Thoracic aorta (tissue), 2 donors: ENCODE data around the gene PPP6R3. TPM values are rescaled to one million over a fixed set of nuclear protein-coding genes. Genes with fewer than 3 reads are reported as not detected.
A peak's percentile ranks its signal among the peaks of the same experiment; 100 is the strongest.

Experiments
- ATAC-seq: fragments of 150-250 bp; one replicate; pipeline ENCODE4 v1.8.0; 2017; ENCODE audit warnings: low read depth; ENCODE audit not compliant: insufficient number of reproducible peaks, low FRiP score
- DNase-seq: peaks from one replicate; pipeline ENCODE4 v3.0.0-alpha.2; 2020; ENCODE audit warnings: low spot score
- H3K27ac ChIP-seq, 2 donors: fragments of 200-600 bp; sonication (generic); 1 replicate in 1 of 2; 2 replicates in 1 of 2; pipeline ENCODE4 v1.5.1; 2016; ENCODE audit warnings: mild to moderate bottlenecking in 2 of 2, moderate library complexity in 2 of 2
- H3K27me3 ChIP-seq: fragments of 200-600 bp; sonication (generic); replicated peaks from 2 replicates; pipeline ENCODE4 v1.6.0; 2016; ENCODE audit warnings: mild to moderate bottlenecking; ENCODE audit not compliant: insufficient read depth
- H3K36me3 ChIP-seq: fragments of 200-600 bp; sonication (generic); one replicate; pipeline ENCODE4 v1.5.1; 2016
- H3K4me1 ChIP-seq, 2 donors: fragments of 200-600 bp; sonication (generic); 1 replicate in 1 of 2; 2 replicates in 1 of 2; pipeline versions ENCODE4 v1.5.1 to v1.6.0; 2016; ENCODE audit warnings: low read depth in 2 of 2, mild to moderate bottlenecking in 1 of 2; ENCODE audit not compliant: control insufficient read depth in 1 of 2
- H3K4me3 ChIP-seq: fragments of 200-600 bp; sonication (generic); 2 replicates; pipeline ENCODE4 v1.5.1; 2016; ENCODE audit warnings: mild to moderate bottlenecking
- H3K9me3 ChIP-seq: fragments of 200-600 bp; sonication (generic); 2 replicates; pipeline ENCODE4 v1.5.1; 2016
- CTCF ChIP-seq: fragments of 200-600 bp; sonication (generic); IDR thresholded peaks from one replicate; pipeline ENCODE4 v1.5.1; 2019; ENCODE audit warnings: antibody characterized with exemption
- total RNA-seq, 2 donors: library from RNA; depleted of rRNA; stranded (reverse); fragments of >200 nt; gene quantifications; one replicate each; pipeline versions ENCODE4 v1.1.0 to v1.2.3, GENCODE V29; 2016

Gene PPP6R3
- total RNA-seq, 2 donors from 2014 or later, result 75.4 to 166 TPM

GRCh38 chr11:68581901-68582300 lies 121.3 kb downstream of the PPP6R3 start:
- Histone ChIP-seq H3K4me3 (peak overlapping the region; percentile 40), H3K9me3 (no peaks in the 10 kb centered on the region), H3K4me1 (peaks cover 23 to 55% of the 10 kb centered on the region in 2 donors), H3K36me3 (peaks cover 4% of the 10 kb centered on the region), H3K27me3 (no peaks in the 10 kb centered on the region), H3K27ac (peak overlapping the region; percentile 32 to 61)
- no peak for TF ChIP-seq CTCF
- DNase-seq (no peak), ATAC-seq (no peak)

- ATAC-seq (peak; percentile 45), DNase-seq (no peak)
- Histone ChIP-seq H3K36me3 (peaks cover 4% of the 10 kb centered on the region), H3K9me3 (no peaks in the 10 kb centered on the region), H3K4me1 (peaks cover 23 to 55% of the 10 kb centered on the region in 2 donors), H3K4me3 (peak overlapping the region; percentile 40), H3K27ac (peak overlapping the region; percentile 61 to 62), H3K27me3 (no peaks in the 10 kb centered on the region)
- TF ChIP-seq CTCF, result no peak
Measured at GRCh38 chr11:68582416-68583040, 122.0 kb downstream of the PPP6R3 start.

- DNase-seq (no peak), ATAC-seq (no peak)
- peak overlapping the region in 1 of 2 donors; percentile 61 for H3K27ac ChIP-seq
- no peaks in the 10 kb centered on the region for H3K27me3 ChIP-seq
- peaks cover 23 to 55% of the 10 kb centered on the region in 2 donors for H3K4me1 ChIP-seq
- H3K9me3 ChIP-seq, result no peaks in the 10 kb centered on the region
- no peak for TF ChIP-seq CTCF
- H3K36me3 ChIP-seq, result peaks cover 9% of the 10 kb centered on the region
- peak overlapping the region; percentile 40 for H3K4me3 ChIP-seq
Measured at GRCh38 chr11:68583041-68583446, 122.5 kb downstream of the PPP6R3 start.

- peak overlapping the region; percentile 2 to 61 for H3K27ac ChIP-seq
- no peaks in the 10 kb centered on the region for H3K27me3 ChIP-seq
- H3K4me1 ChIP-seq, result peaks cover 23 to 45% of the 10 kb centered on the region in 2 donors
- no peak for TF ChIP-seq CTCF
- H3K36me3 ChIP-seq, result peaks cover 12% of the 10 kb centered on the region
- no peaks in the 10 kb centered on the region for H3K9me3 ChIP-seq
- no peak for ATAC-seq
- H3K4me3 ChIP-seq, result no peak overlapping the region
- DNase-seq, result no peak
Measured at GRCh38 chr11:68584097-68584496, 123.5 kb downstream of the PPP6R3 start.

GRCh38 chr11:68584991-68585524 lies 124.5 kb downstream of the PPP6R3 start:
- Histone ChIP-seq H3K9me3 (no peaks in the 10 kb centered on the region), H3K27ac (no peak overlapping the region), H3K27me3 (no peaks in the 10 kb centered on the region), H3K4me1 (peaks cover 23 to 39% of the 10 kb centered on the region in 2 donors), H3K4me3 (no peak overlapping the region), H3K36me3 (peaks cover 17% of the 10 kb centered on the region)
- no peak for ATAC-seq
- no peak for DNase-seq
- TF ChIP-seq CTCF, result no peak
